DOHH2 (cell line): ENCODE results near the gene PNMA1.

Source experiments
- CTCF ChIP-seq: fragments of 200-600 bp; sonication (generic); IDR thresholded peaks from one replicate; pipeline ENCODE4 v1.5.1; 2014; ENCODE audit warnings: antibody characterized with exemption, mild to moderate bottlenecking, low read depth, low read length; ENCODE audit not compliant: poor library complexity, severe bottlenecking
- EZH2phosphoT487 ChIP-seq: fragments of 200-600 bp; sonication (generic); IDR thresholded peaks from 2 replicates; pipeline ENCODE4 v1.6.1; 2017; ENCODE audit warnings: borderline replicate concordance, mild to moderate bottlenecking, antibody characterized with exemption, low read length, moderate library complexity, mixed read lengths

- TF ChIP-seq EZH2phosphoT487, result no peak
- TF ChIP-seq CTCF, result no peak
Observed at GRCh38 chr14:73714656-73715081, 485 bp upstream of the PNMA1 start.
